ENCODE measurements around the gene PRMT7. TPM values are rescaled to one million over a fixed set of nuclear protein-coding genes. Genes with fewer than 3 reads are reported as not detected.

Gene PRMT7
- total RNA-seq, 1 experiment from 2014 or later: 59.3 TPM

DNA sequence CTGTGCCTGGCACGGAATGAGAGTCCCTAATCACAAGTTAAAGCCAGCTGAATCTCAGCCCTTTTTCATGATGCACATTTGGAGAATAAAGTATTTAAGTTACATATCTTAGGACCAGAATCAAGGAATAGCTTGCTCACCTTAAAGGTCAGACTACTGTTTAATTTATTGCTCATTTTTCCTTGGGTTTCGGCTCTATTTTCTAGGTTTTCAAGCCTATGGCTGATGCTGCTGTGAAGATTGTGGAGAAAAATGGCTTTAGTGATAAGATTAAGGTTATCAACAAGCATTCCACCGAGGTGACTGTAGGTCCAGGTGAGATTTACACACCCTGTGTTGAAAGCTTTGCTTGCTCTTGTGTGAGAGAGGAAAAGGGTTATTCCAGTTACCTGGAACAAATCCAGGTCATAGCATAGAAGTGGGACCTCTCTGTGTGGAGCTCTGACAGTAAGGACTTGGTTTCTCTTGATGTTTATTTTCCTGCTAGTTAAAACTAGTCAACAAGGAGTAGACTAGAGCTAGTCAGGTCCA, 18.1 kb downstream of the PRMT7 start:
- no peak overlapping the region for H3K4me3 Mint-ChIP-seq
- ChIA-PET CTCF (interaction anchor here (0.5 to 3.7 kb wide), 8 partner anchors 17 to 192 kb away, joined by 3 to 74 read pairs (median 3); partner anchors contain the start of genes PLA2G15 and SLC7A6), POLR2A (interaction anchor here (1.8 kb wide), 1 partner anchor 18 kb away, joined by 5 read pairs; the partner anchor contains the start of genes PRMT7 and SLC7A6OS)
- no peaks in the 10 kb centered on the region; the same call in 1 of the 2 replicates for H3K4me1 Mint-ChIP-seq
- peaks cover 17% of the 10 kb centered on the region for H3K36me3 Mint-ChIP-seq
- no peaks in the 10 kb centered on the region for H3K9me3 Mint-ChIP-seq
- TF ChIP-seq, protein P1, sequence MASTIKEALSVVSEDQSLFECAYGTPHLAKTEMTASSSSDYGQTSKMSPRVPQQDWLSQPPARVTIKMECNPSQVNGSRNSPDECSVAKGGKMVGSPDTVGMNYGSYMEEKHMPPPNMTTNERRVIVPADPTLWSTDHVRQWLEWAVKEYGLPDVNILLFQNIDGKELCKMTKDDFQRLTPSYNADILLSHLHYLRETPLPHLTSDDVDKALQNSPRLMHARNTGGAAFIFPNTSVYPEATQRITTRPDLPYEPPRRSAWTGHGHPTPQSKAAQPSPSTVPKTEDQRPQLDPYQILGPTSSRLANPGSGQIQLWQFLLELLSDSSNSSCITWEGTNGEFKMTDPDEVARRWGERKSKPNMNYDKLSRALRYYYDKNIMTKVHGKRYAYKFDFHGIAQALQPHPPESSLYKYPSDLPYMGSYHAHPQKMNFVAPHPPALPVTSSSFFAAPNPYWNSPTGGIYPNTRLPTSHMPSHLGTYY (CRISPR knock-in tag; IDR thresholded peaks at IDR 0.05): no peak
- TF ChIP-seq, protein P2, sequence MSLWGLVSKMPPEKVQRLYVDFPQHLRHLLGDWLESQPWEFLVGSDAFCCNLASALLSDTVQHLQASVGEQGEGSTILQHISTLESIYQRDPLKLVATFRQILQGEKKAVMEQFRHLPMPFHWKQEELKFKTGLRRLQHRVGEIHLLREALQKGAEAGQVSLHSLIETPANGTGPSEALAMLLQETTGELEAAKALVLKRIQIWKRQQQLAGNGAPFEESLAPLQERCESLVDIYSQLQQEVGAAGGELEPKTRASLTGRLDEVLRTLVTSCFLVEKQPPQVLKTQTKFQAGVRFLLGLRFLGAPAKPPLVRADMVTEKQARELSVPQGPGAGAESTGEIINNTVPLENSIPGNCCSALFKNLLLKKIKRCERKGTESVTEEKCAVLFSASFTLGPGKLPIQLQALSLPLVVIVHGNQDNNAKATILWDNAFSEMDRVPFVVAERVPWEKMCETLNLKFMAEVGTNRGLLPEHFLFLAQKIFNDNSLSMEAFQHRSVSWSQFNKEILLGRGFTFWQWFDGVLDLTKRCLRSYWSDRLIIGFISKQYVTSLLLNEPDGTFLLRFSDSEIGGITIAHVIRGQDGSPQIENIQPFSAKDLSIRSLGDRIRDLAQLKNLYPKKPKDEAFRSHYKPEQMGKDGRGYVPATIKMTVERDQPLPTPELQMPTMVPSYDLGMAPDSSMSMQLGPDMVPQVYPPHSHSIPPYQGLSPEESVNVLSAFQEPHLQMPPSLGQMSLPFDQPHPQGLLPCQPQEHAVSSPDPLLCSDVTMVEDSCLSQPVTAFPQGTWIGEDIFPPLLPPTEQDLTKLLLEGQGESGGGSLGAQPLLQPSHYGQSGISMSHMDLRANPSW (CRISPR knock-in tag; conservative IDR thresholded peaks at IDR 0.05; ENCODE audit: low read depth): no peak
- TF ChIP-seq GRHL2 (CRISPR knock-in tag; IDR thresholded peaks at IDR 0.05; ENCODE audit: insufficient replicate concordance, severe bottlenecking) (no peak), GTF2I (CRISPR knock-in tag; conservative IDR thresholded peaks at IDR 0.05) (no peak), ETV6 (CRISPR knock-in tag; IDR thresholded peaks at IDR 0.05) (no peak)
- TF ChIP-seq, protein P3, sequence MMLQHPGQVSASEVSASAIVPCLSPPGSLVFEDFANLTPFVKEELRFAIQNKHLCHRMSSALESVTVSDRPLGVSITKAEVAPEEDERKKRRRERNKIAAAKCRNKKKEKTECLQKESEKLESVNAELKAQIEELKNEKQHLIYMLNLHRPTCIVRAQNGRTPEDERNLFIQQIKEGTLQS (CRISPR knock-in tag; conservative IDR thresholded peaks at IDR 0.05): no peak
- TF ChIP-seq, protein P4, sequence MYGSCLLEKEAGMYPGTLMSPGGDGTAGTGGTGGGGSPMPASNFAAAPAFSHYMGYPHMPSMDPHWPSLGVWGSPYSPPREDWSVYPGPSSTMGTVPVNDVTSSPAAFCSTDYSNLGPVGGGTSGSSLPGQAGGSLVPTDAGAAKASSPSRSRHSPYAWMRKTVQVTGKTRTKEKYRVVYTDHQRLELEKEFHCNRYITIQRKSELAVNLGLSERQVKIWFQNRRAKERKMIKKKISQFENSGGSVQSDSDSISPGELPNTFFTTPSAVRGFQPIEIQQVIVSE (CRISPR knock-in tag; IDR thresholded peaks at IDR 0.05; ENCODE audit: borderline replicate concordance): no peak
- no peaks in the 10 kb centered on the region for H3K27me3 Mint-ChIP-seq (ENCODE audit: low read depth)
- ATAC-seq (no peak), DNase-seq (ENCODE audit: low spot score) (no peak)
- H3K27ac Mint-ChIP-seq: no peak overlapping the region

DNA sequence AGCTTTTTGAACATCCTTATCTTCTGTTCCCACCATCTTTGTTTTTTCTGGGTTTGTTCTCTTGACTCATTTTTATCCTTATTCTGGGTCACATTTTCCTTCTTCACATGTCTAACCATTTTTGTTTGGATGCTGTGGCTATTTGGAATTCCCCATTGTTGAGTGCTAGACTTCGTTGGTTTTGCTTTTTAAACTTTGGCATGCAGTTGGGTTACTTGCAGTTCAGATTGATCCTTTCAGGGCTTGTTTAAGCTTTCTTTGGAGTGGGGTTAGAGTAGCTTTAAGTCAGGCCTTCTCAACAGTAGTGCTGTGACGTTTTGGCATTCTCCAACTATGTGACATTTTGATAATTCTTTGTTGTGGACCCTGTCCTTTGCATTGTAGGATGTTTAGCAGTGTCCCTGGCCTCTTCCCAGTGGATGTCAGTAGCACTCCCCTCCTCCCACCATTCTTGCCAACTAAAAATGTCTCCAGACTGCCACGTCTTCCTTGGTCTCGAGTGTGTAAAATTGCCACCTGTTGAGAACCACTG, 21.1 kb downstream of the PRMT7 start:
- H3K27me3 Mint-ChIP-seq (ENCODE audit: low read depth): no peaks in the 10 kb centered on the region
- CTCF ChIA-PET: interaction anchor here (1.4 kb wide), 1 partner anchor 70 kb away, joined by 5 read pairs; no protein-coding TSS in a partner anchor
- H3K4me1 Mint-ChIP-seq: no peaks in the 10 kb centered on the region; the same call in 1 of the 2 replicates
- no peaks in the 10 kb centered on the region for H3K9me3 Mint-ChIP-seq
- peaks cover 22% of the 10 kb centered on the region for H3K36me3 Mint-ChIP-seq
- ATAC-seq: no peak
- POLR2A ChIA-PET: no interaction called here
- no peak overlapping the region for H3K27ac Mint-ChIP-seq
- H3K4me3 Mint-ChIP-seq: no peak overlapping the region
- DNase-seq (ENCODE audit: low spot score): no peak
- TF ChIP-seq SMAD3 (CRISPR knock-in tag; IDR thresholded peaks at IDR 0.05; ENCODE audit: borderline replicate concordance) (no peak), ETV6 (CRISPR knock-in tag; IDR thresholded peaks at IDR 0.05) (no peak), OVOL2 (CRISPR knock-in tag; IDR thresholded peaks at IDR 0.05; ENCODE audit: borderline replicate concordance) (no peak), TP53 (CRISPR knock-in tag; IDR thresholded peaks at IDR 0.05) (no peak), MXD4 (CRISPR knock-in tag; IDR thresholded peaks at IDR 0.05; ENCODE audit: borderline replicate concordance) (no peak)
- TF ChIP-seq, protein P5, sequence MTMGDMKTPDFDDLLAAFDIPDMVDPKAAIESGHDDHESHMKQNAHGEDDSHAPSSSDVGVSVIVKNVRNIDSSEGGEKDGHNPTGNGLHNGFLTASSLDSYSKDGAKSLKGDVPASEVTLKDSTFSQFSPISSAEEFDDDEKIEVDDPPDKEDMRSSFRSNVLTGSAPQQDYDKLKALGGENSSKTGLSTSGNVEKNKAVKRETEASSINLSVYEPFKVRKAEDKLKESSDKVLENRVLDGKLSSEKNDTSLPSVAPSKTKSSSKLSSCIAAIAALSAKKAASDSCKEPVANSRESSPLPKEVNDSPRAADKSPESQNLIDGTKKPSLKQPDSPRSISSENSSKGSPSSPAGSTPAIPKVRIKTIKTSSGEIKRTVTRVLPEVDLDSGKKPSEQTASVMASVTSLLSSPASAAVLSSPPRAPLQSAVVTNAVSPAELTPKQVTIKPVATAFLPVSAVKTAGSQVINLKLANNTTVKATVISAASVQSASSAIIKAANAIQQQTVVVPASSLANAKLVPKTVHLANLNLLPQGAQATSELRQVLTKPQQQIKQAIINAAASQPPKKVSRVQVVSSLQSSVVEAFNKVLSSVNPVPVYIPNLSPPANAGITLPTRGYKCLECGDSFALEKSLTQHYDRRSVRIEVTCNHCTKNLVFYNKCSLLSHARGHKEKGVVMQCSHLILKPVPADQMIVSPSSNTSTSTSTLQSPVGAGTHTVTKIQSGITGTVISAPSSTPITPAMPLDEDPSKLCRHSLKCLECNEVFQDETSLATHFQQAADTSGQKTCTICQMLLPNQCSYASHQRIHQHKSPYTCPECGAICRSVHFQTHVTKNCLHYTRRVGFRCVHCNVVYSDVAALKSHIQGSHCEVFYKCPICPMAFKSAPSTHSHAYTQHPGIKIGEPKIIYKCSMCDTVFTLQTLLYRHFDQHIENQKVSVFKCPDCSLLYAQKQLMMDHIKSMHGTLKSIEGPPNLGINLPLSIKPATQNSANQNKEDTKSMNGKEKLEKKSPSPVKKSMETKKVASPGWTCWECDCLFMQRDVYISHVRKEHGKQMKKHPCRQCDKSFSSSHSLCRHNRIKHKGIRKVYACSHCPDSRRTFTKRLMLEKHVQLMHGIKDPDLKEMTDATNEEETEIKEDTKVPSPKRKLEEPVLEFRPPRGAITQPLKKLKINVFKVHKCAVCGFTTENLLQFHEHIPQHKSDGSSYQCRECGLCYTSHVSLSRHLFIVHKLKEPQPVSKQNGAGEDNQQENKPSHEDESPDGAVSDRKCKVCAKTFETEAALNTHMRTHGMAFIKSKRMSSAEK (CRISPR knock-in tag; IDR thresholded peaks at IDR 0.05; ENCODE audit: borderline replicate concordance): no peak
- TF ChIP-seq, protein P4 (CRISPR knock-in tag; IDR thresholded peaks at IDR 0.05; ENCODE audit: borderline replicate concordance): no peak
- TF ChIP-seq, protein P6, sequence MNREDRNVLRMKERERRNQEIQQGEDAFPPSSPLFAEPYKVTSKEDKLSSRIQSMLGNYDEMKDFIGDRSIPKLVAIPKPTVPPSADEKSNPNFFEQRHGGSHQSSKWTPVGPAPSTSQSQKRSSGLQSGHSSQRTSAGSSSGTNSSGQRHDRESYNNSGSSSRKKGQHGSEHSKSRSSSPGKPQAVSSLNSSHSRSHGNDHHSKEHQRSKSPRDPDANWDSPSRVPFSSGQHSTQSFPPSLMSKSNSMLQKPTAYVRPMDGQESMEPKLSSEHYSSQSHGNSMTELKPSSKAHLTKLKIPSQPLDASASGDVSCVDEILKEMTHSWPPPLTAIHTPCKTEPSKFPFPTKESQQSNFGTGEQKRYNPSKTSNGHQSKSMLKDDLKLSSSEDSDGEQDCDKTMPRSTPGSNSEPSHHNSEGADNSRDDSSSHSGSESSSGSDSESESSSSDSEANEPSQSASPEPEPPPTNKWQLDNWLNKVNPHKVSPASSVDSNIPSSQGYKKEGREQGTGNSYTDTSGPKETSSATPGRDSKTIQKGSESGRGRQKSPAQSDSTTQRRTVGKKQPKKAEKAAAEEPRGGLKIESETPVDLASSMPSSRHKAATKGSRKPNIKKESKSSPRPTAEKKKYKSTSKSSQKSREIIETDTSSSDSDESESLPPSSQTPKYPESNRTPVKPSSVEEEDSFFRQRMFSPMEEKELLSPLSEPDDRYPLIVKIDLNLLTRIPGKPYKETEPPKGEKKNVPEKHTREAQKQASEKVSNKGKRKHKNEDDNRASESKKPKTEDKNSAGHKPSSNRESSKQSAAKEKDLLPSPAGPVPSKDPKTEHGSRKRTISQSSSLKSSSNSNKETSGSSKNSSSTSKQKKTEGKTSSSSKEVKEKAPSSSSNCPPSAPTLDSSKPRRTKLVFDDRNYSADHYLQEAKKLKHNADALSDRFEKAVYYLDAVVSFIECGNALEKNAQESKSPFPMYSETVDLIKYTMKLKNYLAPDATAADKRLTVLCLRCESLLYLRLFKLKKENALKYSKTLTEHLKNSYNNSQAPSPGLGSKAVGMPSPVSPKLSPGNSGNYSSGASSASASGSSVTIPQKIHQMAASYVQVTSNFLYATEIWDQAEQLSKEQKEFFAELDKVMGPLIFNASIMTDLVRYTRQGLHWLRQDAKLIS (CRISPR knock-in tag; IDR thresholded peaks at IDR 0.05; ENCODE audit: borderline replicate concordance): no peak
- TF ChIP-seq, protein P7, sequence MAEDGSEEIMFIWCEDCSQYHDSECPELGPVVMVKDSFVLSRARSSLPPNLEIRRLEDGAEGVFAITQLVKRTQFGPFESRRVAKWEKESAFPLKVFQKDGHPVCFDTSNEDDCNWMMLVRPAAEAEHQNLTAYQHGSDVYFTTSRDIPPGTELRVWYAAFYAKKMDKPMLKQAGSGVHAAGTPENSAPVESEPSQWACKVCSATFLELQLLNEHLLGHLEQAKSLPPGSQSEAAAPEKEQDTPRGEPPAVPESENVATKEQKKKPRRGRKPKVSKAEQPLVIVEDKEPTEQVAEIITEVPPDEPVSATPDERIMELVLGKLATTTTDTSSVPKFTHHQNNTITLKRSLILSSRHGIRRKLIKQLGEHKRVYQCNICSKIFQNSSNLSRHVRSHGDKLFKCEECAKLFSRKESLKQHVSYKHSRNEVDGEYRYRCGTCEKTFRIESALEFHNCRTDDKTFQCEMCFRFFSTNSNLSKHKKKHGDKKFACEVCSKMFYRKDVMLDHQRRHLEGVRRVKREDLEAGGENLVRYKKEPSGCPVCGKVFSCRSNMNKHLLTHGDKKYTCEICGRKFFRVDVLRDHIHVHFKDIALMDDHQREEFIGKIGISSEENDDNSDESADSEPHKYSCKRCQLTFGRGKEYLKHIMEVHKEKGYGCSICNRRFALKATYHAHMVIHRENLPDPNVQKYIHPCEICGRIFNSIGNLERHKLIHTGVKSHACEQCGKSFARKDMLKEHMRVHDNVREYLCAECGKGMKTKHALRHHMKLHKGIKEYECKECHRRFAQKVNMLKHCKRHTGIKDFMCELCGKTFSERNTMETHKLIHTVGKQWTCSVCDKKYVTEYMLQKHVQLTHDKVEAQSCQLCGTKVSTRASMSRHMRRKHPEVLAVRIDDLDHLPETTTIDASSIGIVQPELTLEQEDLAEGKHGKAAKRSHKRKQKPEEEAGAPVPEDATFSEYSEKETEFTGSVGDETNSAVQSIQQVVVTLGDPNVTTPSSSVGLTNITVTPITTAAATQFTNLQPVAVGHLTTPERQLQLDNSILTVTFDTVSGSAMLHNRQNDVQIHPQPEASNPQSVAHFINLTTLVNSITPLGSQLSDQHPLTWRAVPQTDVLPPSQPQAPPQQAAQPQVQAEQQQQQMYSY (CRISPR knock-in tag; IDR thresholded peaks at IDR 0.05): no peak
